Sciatic nerve (tissue), 2 donors: ENCODE data around the gene SLC19A3. TPM values are rescaled to one million over a fixed set of nuclear protein-coding genes. Genes with fewer than 3 reads are reported as not detected.
A peak's percentile ranks its signal among the peaks of the same experiment; 100 is the strongest.
"Not testable (repeated sequence)": the region's sequence is repeated elsewhere in the genome, so short reads cannot be mapped to it uniquely, and the experiment has no call there.

ENCODE experiments used
- ATAC-seq: fragments of 200-7000 bp; cut with Tn5 transposase; one replicate; pipeline ENCODE4 v1.9.1; 2020; ENCODE audit warnings: mild to moderate bottlenecking, moderate library complexity
- DNase-seq: peaks from one replicate; pipeline ENCODE4 v3.0.0-alpha.2; 2020; ENCODE audit warnings: low spot score
- intact Hi-C: fragments of 100-400 bp; cut with DNase I; formaldehyde crosslinking; loops from one replicate; pipeline ENCODE4 v1.14.2; 2022
- total RNA-seq: library from RNA; stranded (reverse); fragmentation: NEBNext Ultra II Directional; extraction: Animal tissue kit (Norgen Biotek cat#: 25700); gene quantifications from one replicate; pipeline ENCODE4 v1.2.1, GENCODE V29; 2021
- donor health status: DM: no; HTN: no; CAD: no.
- donor health status: DM: no; HTN: no; CAD: no.

Gene SLC19A3
- total RNA-seq, 1 donor from 2014 or later = 7.1 TPM

GRCh38 chr2:227707390-227707789 is 10.4 kb downstream of the SLC19A3 start:
- intact Hi-C loops = no loop called here
- DNase-seq = no peak
- ATAC-seq = no peak

- ATAC-seq (no peak), DNase-seq (no peak)
- intact Hi-C loops = no loop called here
Measured at GRCh38 chr2:227706859-227707258, 11.0 kb downstream of the SLC19A3 start.

GRCh38 chr2:227703961-227704360 is 13.9 kb downstream of the SLC19A3 start:
- no peak for ATAC-seq
- DNase-seq = no peak
- intact Hi-C loops = no loop called here

GRCh38 chr2:227703280-227703732 is 14.5 kb downstream of the SLC19A3 start:
- DNase-seq = no peak
- intact Hi-C loops = no loop called here
- peak; percentile 51 for ATAC-seq

- ATAC-seq = no peak
- intact Hi-C loops = no loop called here
- DNase-seq = no peak
Measured at GRCh38 chr2:227701556-227701955, 16.3 kb downstream of the SLC19A3 start.

- DNase-seq (no peak), ATAC-seq (no peak)
- intact Hi-C loops = no loop called here
Measured at GRCh38 chr2:227696990-227697679, 20.7 kb downstream of the SLC19A3 start.

- no peak for DNase-seq
- intact Hi-C loops = no loop called here
- no peak for ATAC-seq
Measured at GRCh38 chr2:227687189-227687588, 30.6 kb downstream of the SLC19A3 start.

- DNase-seq (no peak), ATAC-seq (peak; percentile 36)
- intact Hi-C loops = no loop called here
Measured at GRCh38 chr2:227684258-227684657, 33.6 kb downstream of the SLC19A3 start.

GRCh38 chr2:227677928-227678327 is 39.9 kb downstream of the SLC19A3 start:
- ATAC-seq = no peak
- intact Hi-C loops = no loop called here

GRCh38 chr2:227674485-227674884 is 43.3 kb downstream of the SLC19A3 start:
- intact Hi-C loops = no loop called here

More at GRCh38 chr2:227677928-227678327, 39.9 kb downstream of the SLC19A3 start:
- DNase-seq = no peak

GRCh38 chr2:227673620-227674019 is 44.2 kb downstream of the SLC19A3 start:
- intact Hi-C loops, DNase-seq, ATAC-seq: not testable (repeated sequence)

More at GRCh38 chr2:227674485-227674884, 43.3 kb downstream of the SLC19A3 start:
- no peak for DNase-seq
- ATAC-seq = peak; percentile 73

GRCh38 chr2:227671170-227671905 is 46.5 kb downstream of the SLC19A3 start:
- no peak for ATAC-seq
- intact Hi-C loops = no loop called here
- no peak for DNase-seq

GRCh38 chr2:227666631-227667170 is 51.1 kb downstream of the SLC19A3 start, which contains the start of gene SCYGR5:
TSS of gene SCYGR5 (plus strand) at chr2:227666804. CDS start at chr2:227666804, 0 bp downstream.
- ATAC-seq, intact Hi-C loops, DNase-seq: not testable (repeated sequence)

GRCh38 chr2:227665189-227665940 is 52.5 kb downstream of the SLC19A3 start:
- no peak for DNase-seq
- intact Hi-C loops = no loop called here
- no peak for ATAC-seq

- ATAC-seq (no peak), DNase-seq (no peak)
- intact Hi-C loops = no loop called here
Measured at GRCh38 chr2:227661827-227662226, 56.0 kb downstream of the SLC19A3 start.

GRCh38 chr2:227661025-227661649 is 56.7 kb downstream of the SLC19A3 start:
- DNase-seq = no peak
- intact Hi-C loops = no loop called here
- no peak for ATAC-seq

GRCh38 chr2:227657199-227657845 is 60.5 kb downstream of the SLC19A3 start:
- ATAC-seq (peak; percentile 32), DNase-seq (no peak)
- intact Hi-C loops = loop anchor here (10.0 kb wide), 1 partner anchor 107 kb away; no protein-coding TSS in a partner anchor

GRCh38 chr2:227655454-227655853 is 62.4 kb downstream of the SLC19A3 start:
- DNase-seq = no peak
- peak; percentile 92 for ATAC-seq
- intact Hi-C loops = loop anchor here (10.0 kb wide), 1 partner anchor 109 kb away; no protein-coding TSS in a partner anchor
